ENCODE data around the gene PDHA1. TPM values are rescaled to one million over a fixed set of nuclear protein-coding genes. Genes with fewer than 3 reads are reported as not detected.

The PDHA1 gene
- total and polyA plus RNA-seq, 2 of the 4 experiments (the other 2 are of a cell fraction), result 53.9 to 141 TPM

- H3K27me3 ChIP-seq (ENCODE audit: control insufficient read depth, insufficient read depth, low read length), result no peaks in the 10 kb centered on the region
These were observed 10.9 kb downstream of the PDHA1 start for GRCh38 chrX:19354625-19355024.

More at GRCh38 chrX:19354625-19355024, 10.9 kb downstream of the PDHA1 start:
- H4K20me1 ChIP-seq (ENCODE audit: insufficient read depth, low read length), result no peaks in the 10 kb centered on the region
- H3K9ac ChIP-seq (ENCODE audit: low read depth, low read length), result no peak overlapping the region
- CTCF ChIA-PET, result no interaction called here
- no peaks in the 10 kb centered on the region for H3K4me1 ChIP-seq (ENCODE audit: control insufficient read depth, insufficient read depth, low read length)
- no peak overlapping the region for H2AFZ ChIP-seq (replicated peaks; ENCODE audit: low read length, poor library complexity)
- H3K4ac ChIP-seq (ENCODE audit: low read depth, low read length), result no peak overlapping the region
- no peak overlapping the region for H3K4me3 ChIP-seq (ENCODE audit: insufficient read depth, low read depth, low read length)
- H2BK120ac ChIP-seq (ENCODE audit: low read depth, low read length), result no peak overlapping the region
- no peak overlapping the region for H2AK9ac ChIP-seq (replicated peaks; ENCODE audit: low read depth, low read length, poor library complexity)
- no peaks in the 10 kb centered on the region for H3K9me1 ChIP-seq (ENCODE audit: insufficient read depth, low read length)
- H3K4me2 ChIP-seq (ENCODE audit: low read depth, low read length), result no peak overlapping the region
- no peak overlapping the region for H2AK5ac ChIP-seq (ENCODE audit: low read depth, low read length)
- H4K5ac ChIP-seq (ENCODE audit: low read depth, low read length), result no peak overlapping the region
- BruUV-seq (replicated peaks), result no TSS peak
- TF ChIP-seq CTCF (conservative IDR thresholded peaks at IDR 0.05; ENCODE audit: low read depth, low read length) (no peak), RCOR1 (IDR thresholded peaks at IDR 0.05; ENCODE audit: insufficient replicate concordance, low read length) (no peak), MAFK (IDR thresholded peaks at IDR 0.05; ENCODE audit: low read depth, low read length) (no peak), SMC3 (IDR thresholded peaks at IDR 0.05; ENCODE audit: low read depth, low read length) (no peak), MXI1 (IDR thresholded peaks at IDR 0.05; ENCODE audit: borderline replicate concordance, low read depth, low read length) (no peak), NFE2L2 (IDR thresholded peaks at IDR 0.05; ENCODE audit: low read depth, low read length) (no peak)
- H2BK15ac ChIP-seq (ENCODE audit: low read depth, low read length), result no peak overlapping the region
- no peak overlapping the region for H3K14ac ChIP-seq (replicated peaks; ENCODE audit: low read depth, low read length)
- intact Hi-C loops (cut with micrococcal nuclease) (no loop called here), dilution Hi-C loops (cut with HindIII; ENCODE audit: low sequenced_read_pairs, unreplicated experiment) (no loop called here), in situ Hi-C loops (cut with MboI; ENCODE audit: low sequenced_read_pairs) (loop anchor here (25.0 kb wide), 2 partner anchors 433 to 633 kb away; partner anchors contain the start of gene BCLAF3)
- no peaks in the 10 kb centered on the region for H3K9me3 ChIP-seq (ENCODE audit: control insufficient read depth, insufficient read depth, low read length)
- H4K91ac ChIP-seq (ENCODE audit: insufficient read depth, low read depth, low read length), result no peak overlapping the region
- H3K18ac ChIP-seq (ENCODE audit: low read depth, low read length), result no peak overlapping the region
- POLR2A ChIA-PET (ENCODE audit: unreplicated experiment), result no interaction called here
- H3K36me3 ChIP-seq (ENCODE audit: control insufficient read depth, insufficient read depth, low read length), result peaks cover 30% of the 10 kb centered on the region
- WGBS, 2 experiments (ENCODE audit: extremely low coverage in 2 of 2, insufficient read length in 1 of 2), result 94% methylated on average over 3 of the region's 6 CpGs; no CpG with 5 or more reads in 1 of the 2 experiments
- H3K23ac ChIP-seq (ENCODE audit: low read depth, low read length), result no peak overlapping the region
- no peak overlapping the region for H3K27ac ChIP-seq (ENCODE audit: insufficient read depth, low read length)
- no peak overlapping the region for H3K56ac ChIP-seq (ENCODE audit: extremely low read depth, insufficient read depth, low read length)
- H2BK20ac ChIP-seq (ENCODE audit: low read depth, low read length), result no peak overlapping the region
- ATAC-seq (ENCODE audit: low read depth) (no peak), DNase-seq (no peak)
- no peaks in the 10 kb centered on the region; a peak in 1 of 4 replicates for H3K79me1 ChIP-seq (ENCODE audit: low read depth in 1 of 2, low read length in 2 of 2)
- H2BK5ac ChIP-seq (ENCODE audit: low read depth, low read length, poor library complexity, severe bottlenecking), result no peak overlapping the region
- no peak overlapping the region for H4K8ac ChIP-seq (ENCODE audit: low read depth in 2 of 2, low read length in 2 of 2)

Data from IMR-90 (cell line).